GM18873 (cell line): ENCODE data around the gene ADRA2B.

ENCODE experiments used
- ATAC-seq: cut with Tn5 transposase; IDR thresholded peaks from one replicate; pipeline ENCODE4 v1.9.1; 2021; ENCODE audit warnings: mild to moderate bottlenecking, moderate library complexity, moderate number of reproducible peaks; ENCODE audit not compliant: unreplicated experiment, low FRiP score

ADRA2B gene

DNA sequence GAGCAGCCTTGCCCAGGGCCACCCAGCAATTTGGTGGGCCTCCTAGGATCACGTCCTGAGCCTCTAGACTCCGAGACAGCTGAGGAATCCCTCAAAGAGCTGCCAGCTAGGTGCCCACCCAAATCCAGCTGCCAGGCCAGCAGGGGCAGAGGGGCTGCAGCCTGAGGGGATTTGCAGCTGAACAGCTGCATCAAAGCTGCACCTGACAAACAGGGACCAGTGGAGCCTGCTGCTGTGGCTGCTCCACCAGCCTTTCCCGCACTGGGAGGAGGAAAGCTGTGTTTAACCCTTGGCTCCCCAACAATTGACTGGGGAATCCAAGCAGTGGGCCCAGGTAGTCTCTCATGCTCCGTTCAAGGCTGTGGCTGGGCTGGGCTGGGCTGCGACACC, 8.2 kb downstream of the ADRA2B start:
- no peak for ATAC-seq

- ATAC-seq = no peak
These were observed 8.7 kb downstream of the ADRA2B start for GRCh38 chr2:96107708-96108065.

DNA sequence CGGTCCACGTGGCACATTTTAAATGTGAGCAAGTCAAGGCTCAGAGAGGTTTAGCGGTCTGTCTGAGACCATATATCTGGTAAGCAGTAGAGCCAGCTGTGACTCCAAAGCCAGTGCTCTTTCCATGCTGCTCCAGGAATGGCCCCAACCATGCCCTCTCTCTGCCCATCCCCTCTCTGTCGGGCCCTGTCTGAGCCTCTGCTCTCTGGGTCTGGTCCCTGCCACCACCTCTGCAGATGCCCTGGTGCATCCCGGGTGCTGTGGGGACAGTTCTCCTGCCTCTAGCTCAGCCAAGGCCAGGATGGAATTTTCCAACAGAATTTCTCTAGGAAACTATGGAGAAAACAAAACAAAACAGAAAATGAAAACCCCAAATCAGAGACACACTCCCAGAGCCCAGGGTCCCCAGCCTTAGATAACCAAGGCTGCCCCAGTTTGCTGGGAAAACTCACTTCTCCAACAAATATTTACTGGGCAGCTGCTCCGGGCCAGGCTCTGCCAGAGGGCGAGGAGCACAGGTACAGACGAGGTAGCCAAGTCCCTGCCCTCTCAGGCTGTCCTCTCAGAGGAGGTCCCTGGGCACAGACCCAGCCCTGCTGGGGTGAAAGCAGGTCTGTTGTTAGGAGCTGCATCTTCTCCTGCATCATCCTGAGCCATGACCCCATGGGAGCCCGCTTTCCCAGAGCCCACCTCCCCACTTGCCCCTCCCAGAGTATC, 9.2 kb downstream of the ADRA2B start:
- ATAC-seq = no peak

- no peak for ATAC-seq
These were observed 10.2 kb downstream of the ADRA2B start for GRCh38 chr2:96105994-96106715.

- ATAC-seq = no peak
These were observed 11.0 kb downstream of the ADRA2B start for GRCh38 chr2:96105152-96105915.

DNA sequence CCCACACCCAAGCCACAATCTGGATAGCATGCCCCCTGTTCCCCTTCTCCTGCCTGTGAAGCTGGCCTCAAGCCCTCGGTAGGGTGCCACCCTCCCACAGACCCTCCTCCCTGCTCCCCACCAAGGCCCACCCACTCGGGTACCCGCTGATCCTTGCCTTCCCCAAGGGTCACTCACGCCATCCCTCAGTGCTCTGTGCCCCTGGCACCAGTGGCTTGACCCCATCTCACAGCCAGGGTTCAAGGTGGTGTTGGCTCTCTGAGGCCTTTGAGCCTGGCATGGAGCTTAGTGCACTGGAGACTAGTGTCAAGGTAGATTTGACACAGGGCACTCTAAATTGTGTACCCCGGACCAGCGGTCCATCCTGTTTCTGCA, 11.9 kb downstream of the ADRA2B start:
- ATAC-seq = no peak

DNA sequence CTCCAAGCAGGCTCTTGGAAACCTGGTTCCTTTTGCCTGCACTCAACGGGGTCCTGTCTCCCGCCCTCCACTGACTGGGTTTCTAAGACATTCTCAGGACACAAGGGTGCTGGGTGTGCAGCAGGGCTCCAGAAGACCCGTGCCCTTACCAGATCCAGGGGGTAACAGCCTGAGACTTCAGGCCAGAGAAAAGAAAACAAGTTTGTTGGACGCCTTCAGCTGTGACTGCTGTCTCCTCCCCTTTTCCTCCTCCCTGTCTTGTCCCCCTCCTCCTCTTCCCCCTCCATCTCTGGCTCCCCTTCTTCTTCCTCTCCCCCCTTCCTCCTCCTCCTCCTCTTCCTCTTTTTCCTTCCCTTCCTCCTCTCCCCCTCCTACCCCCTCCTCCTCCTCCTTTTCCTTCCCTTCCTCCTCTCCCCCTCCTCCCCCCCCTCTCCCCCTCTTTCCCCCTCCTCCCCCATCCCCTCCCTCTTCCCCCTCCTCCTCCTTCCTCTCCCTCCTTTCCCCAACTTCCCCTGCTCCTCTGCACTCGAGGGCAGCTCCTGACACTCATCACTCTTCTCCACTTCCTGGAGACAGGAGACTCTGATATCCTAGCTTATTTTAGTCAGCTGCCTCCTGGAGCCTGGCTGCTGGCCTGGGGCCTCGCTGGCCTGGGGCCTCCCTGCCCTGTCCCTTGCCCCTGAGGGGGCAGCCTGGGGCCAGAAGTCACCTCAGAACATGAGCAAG, 12.4 kb downstream of the ADRA2B start:
- no peak for ATAC-seq

DNA sequence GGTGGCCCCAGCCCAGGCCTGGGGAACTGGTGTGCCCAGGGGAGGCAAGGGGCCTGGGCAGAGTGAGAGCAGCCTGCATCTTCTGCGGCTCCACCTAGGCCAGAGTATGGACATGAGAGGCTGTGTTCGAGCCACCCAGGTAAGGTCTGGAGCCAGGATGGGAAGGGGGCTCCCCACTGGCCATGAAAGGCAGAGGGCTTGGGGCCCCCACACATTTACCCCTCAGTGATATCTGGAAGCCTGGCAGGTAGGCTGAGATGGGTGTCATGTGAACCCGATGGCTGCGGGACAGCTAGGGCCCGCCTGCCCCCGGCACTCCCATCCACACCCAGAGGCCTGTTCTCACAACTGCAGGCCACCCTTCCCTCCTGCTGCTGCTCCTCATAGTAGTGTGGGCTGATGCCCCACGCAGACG, 13.2 kb downstream of the ADRA2B start:
- ATAC-seq = no peak

GRCh38 chr2:96102596-96103186, 13.7 kb downstream of the ADRA2B start:
- ATAC-seq = no peak

- no peak for ATAC-seq
These were observed 15.5 kb downstream of the ADRA2B start for GRCh38 chr2:96100893-96101304.

DNA sequence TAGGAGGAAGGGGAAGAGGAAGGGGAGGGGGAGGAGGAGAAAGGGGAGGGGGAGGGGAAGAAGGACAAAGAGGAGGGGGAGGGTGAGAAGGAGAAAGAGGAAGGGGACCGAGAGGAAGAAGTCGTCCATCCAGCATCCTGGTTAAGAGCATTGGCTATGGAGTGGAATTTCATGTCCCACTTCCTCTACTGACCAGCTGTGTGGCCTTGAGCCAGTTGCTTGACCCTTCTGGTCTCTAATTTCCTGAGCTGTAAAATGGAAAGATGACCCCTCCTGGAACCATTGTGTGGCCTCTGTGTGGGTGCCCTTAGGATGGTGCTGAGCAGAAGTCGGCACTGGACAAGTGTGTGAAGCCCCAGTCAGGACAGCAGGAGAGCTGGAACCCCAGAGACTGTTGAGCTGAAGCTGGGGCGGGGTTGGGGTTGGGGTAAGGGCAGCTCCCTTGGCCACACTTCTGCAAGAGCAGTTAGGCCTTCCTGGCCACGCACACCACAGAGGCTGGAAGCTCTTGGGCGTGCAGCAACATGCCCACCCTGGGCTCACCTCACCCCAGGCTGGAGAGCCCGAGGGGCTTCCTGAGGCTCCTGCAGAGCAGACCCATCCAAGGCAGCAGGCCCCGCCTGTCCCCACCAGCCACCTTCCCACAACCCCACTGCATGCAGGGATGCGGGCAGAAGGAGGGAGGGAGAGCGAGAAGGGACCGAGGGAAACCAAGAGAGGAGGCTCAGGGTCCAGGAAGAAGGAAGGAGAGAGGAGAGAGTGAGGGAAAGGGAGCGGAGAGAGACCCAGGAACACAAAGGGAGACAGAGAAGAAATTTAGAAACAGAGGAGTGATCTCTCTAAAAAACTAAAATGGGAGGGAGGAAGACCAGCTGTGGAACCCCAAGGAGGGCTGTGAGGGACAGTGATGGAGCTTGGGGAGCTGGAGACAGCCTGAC, 16.2 kb downstream of the ADRA2B start:
- no peak for ATAC-seq

DNA sequence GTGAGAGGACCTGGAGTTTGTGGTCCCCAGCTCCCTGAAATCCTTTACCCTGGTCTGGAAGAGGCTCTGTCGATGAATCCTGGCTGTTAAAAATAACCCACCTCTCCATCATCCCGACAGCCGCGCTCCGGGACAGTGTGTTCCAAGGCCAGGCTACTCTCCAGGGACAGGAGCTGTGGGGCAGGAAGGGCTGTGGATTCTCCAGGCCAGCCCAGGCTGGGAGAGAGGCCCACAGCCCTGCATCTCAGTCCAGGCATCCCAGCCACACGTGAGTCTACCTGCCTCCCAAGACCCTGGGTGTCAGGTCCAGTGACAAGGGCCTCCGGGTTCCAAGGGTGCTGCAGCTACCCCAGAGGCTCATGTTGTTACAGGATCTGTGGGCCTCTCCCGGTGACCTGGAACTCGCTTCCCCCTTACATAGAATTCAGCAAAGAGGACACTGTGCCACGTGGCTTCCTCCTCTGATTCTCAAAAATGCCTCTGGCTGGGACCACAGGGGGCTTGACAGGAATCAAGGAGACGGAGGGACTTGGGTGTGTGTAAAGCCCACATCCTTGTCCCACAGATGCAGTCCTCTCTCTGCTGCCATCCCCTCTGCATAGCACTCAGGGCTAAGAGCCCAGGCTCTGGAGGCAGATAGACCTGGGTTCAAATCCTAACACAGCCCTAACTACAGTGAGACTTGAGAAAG, 17.3 kb downstream of the ADRA2B start:
- ATAC-seq = no peak

GRCh38 chr2:96097951-96098823, 18.2 kb downstream of the ADRA2B start:
- no peak for ATAC-seq

- ATAC-seq = no peak
These were observed 18.9 kb downstream of the ADRA2B start for GRCh38 chr2:96097441-96097840.

DNA sequence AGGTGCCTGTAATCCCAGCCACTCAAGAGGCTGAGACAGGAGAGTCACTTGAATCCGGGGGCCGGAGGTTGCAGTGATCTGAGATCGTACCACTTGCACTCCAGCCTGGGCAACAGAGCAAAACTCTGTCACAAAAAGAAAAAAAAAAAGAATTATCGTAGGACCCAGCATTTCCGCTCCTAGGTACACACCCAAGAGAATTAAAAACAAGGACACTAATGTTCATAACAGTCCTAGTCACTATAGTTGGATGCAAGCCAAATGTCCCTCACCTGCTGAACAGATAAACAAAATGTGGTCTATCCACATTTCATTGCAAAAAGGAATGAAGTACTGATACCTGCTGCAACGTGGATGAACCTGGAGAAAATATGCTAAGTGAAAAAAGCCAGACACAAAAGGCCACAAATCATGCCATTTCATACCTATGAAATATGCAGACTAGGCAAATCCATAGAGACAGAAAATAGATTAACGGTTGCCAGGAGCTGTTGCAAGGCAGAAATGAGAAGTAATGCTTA, 21.2 kb downstream of the ADRA2B start:
- ATAC-seq = no peak

- ATAC-seq = no peak
These were observed 22.8 kb downstream of the ADRA2B start for GRCh38 chr2:96093528-96093927.

DNA sequence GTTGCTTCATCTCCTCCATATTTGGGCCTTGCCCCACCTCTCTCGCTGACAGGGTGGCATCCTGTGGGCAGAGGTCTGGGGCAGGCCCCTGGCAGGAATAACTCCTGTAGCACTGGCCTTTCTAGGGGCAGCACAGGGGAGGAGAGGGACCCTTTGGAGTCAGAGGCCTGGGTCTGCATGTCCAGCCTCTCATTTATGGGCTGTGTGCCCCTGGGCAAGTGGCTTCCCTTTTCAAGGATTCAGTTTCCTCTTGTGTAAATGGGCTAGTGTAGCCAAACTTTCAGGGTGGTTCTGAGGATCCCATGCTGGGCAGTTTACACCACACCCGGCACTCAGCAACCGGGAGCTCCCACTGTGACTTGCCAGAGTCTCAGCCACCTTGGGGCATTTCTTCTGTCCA, 23.4 kb downstream of the ADRA2B start:
- ATAC-seq = no peak

GRCh38 chr2:96092573-96092877, 23.8 kb downstream of the ADRA2B start:
- no peak for ATAC-seq
